Coronary artery (tissue), 2 donors: ENCODE results near the gene ZBTB7A.

ENCODE experiments used
- DNase-seq: peaks from one replicate; pipeline ENCODE4 v3.0.0-alpha.2; 2017; ENCODE audit warnings: low spot score
- H3K27ac ChIP-seq, 2 donors: fragments of 200-600 bp; sonication (generic); one replicate each; pipeline ENCODE4 v1.5.1; 2016 to 2019
- H3K4me3 ChIP-seq: fragments of 200-600 bp; sonication (generic); 2 replicates; pipeline ENCODE4 v1.5.1; 2016; ENCODE audit warnings: mild to moderate bottlenecking, moderate library complexity
- CTCF ChIP-seq: fragments of 200-600 bp; sonication (generic); IDR thresholded peaks from one replicate; pipeline ENCODE4 v1.5.1; 2019; ENCODE audit warnings: antibody characterized with exemption

ZBTB7A gene

GRCh38 chr19:4063369-4064148 is 3.1 kb downstream of the ZBTB7A start:
- no peak for DNase-seq
- TF ChIP-seq CTCF, result no peak
- Histone ChIP-seq H3K27ac (peak overlapping the region; percentile 95 to 99), H3K4me3 (peak overlapping the region; percentile 100)

- H3K27ac ChIP-seq, result peak overlapping the region; percentile 95 to 99
- H3K4me3 ChIP-seq, result peak overlapping the region; percentile 100
- DNase-seq, result peak; percentile 72
- TF ChIP-seq CTCF, result no peak
Observed at GRCh38 chr19:4062419-4063368, 4.0 kb downstream of the ZBTB7A start.

- Histone ChIP-seq H3K4me3 (peak overlapping the region; percentile 100), H3K27ac (peak overlapping the region; percentile 95 to 99)
- TF ChIP-seq CTCF, result no peak
- peak; percentile 75 for DNase-seq
Observed at GRCh38 chr19:4061683-4062418, 4.8 kb downstream of the ZBTB7A start.

GRCh38 chr19:4061178-4061682 is 5.5 kb downstream of the ZBTB7A start:
- no peak for TF ChIP-seq CTCF
- DNase-seq, result peak; percentile 92
- H3K4me3 ChIP-seq, result peak overlapping the region; percentile 100
- peak overlapping the region; percentile 95 to 99 for H3K27ac ChIP-seq

- peak overlapping the region; percentile 100 for H3K4me3 ChIP-seq
- no peak for DNase-seq
Observed at GRCh38 chr19:4060621-4061177, 6.0 kb downstream of the ZBTB7A start.

More at GRCh38 chr19:4060621-4061177, 6.0 kb downstream of the ZBTB7A start:
- peak overlapping the region; percentile 95 to 99 for H3K27ac ChIP-seq
- TF ChIP-seq CTCF, result no peak
